ENCODE data around the gene RETN.
A peak's percentile ranks its signal among the peaks of the same experiment; 100 is the strongest.

The RETN gene

GRCh38 chr19:7638802-7639465 is 29.9 kb upstream of the RETN start:
- no peak for DNase-seq

DNA sequence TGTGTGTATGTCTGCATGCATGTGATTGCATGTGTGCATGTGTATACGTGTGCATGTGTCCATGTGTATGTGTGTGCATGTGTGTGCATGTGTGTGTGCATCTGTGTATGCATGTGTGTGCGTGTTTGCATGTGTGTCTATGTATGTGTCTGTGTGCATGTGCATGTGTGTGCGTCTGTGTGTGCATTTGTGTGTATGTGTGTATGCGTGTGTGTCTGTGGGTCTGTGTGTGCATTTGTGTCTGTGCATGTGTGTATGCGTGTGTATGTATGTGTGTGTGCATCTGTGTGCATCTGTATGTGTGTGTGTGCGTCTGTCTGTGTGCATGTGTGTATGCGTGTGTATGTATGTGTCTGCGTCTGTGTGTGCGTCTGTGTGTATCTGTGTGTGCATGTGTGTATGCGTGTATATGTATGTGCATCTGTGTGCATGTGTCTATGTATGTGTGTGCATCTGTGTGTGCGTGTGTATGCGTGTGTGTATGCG is 28.9 kb upstream of the RETN start:
- no peak for DNase-seq

GRCh38 chr19:7640803-7641202 is 28.0 kb upstream of the RETN start:
- DNase-seq, result no peak

- DNase-seq, result no peak
Measured at GRCh38 chr19:7641290-7642276, 27.3 kb upstream of the RETN start.

GRCh38 chr19:7642295-7643030 is 26.4 kb upstream of the RETN start:
- DNase-seq, result no peak

DNA sequence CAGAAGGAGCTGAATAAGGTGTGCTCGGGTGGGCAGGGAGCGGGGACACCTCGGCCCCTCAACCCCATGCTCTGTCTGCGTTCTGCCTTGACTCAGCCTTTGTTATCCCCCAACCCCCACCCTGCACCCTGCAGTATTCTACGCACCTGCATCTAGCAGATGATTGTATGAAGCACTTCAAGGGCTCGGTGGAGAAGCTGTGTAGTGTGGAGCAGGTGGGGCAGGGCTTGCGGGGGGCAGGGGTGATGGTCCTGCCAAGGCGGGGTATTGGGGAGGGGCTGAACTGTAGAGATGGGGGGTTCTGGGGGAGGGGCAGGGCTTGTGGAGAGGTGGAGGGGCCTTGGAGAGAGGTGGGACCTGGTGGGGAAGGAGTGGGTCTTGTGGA is 25.8 kb upstream of the RETN start:
- DNase-seq, result no peak

DNA sequence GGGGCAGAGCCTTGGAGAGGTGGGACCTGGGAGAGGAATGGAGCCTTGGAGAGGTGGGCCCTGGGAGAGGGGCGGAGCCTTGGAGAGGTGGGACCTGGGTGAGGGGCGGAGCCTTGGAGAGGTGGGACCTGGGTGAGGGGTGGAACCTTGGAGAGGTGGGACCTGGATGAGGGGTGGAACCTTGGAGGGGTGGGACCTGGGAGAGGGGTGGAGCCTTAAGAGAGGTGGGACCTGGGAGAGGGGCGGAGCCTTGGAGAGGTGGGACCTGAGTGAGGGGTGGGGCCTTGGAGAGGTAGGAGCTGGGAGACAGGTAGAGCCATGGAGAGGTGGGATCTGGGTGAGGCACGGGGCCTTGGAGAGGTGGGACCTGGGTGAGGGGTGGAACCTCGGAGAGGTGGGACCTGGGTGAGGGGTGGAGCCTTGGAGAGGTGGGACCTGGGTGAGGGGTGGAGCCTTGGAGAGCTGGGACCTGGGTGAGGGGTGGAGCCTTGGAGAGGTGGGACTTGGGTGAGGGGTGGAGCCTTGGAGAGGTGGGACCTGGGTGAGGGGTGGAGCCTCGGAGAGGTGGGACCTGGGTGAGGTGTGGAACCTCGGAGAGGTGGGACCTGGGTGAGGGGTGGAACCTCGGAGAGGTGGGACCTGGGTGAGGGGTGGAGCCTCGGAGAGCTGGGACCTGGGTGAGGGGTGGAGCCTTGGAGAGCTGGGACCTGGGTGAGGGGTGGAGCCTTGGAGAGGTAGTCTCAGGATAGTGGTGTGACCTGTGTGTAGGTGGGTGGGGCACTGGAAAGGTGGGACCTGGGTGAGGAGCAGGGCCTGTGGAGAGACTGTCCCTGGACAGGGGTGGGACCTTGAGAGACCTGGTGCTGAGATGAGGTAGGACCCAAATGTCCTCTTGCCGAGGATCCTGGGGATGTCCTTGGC is 25.0 kb upstream of the RETN start:
- DNase-seq, result peak; percentile 25 to 42

DNA sequence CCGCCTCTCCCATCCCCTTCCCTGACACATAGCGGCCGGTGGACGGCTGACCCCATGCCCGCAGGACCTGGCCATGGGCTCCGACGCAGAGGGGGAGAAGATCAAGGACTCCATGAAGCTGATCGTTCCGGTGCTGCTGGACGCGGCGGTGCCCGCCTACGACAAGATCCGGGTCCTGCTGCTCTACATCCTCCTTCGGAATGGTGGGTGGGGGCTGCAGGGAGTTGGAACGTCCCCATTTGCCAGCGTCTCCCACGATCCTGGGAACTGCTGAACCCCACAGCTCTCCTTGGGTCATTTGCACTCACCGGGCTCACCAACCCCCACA is 24.3 kb upstream of the RETN start:
- DNase-seq, result no peak

- no peak for DNase-seq
Measured at GRCh38 chr19:7645163-7645562, 23.7 kb upstream of the RETN start.

DNA sequence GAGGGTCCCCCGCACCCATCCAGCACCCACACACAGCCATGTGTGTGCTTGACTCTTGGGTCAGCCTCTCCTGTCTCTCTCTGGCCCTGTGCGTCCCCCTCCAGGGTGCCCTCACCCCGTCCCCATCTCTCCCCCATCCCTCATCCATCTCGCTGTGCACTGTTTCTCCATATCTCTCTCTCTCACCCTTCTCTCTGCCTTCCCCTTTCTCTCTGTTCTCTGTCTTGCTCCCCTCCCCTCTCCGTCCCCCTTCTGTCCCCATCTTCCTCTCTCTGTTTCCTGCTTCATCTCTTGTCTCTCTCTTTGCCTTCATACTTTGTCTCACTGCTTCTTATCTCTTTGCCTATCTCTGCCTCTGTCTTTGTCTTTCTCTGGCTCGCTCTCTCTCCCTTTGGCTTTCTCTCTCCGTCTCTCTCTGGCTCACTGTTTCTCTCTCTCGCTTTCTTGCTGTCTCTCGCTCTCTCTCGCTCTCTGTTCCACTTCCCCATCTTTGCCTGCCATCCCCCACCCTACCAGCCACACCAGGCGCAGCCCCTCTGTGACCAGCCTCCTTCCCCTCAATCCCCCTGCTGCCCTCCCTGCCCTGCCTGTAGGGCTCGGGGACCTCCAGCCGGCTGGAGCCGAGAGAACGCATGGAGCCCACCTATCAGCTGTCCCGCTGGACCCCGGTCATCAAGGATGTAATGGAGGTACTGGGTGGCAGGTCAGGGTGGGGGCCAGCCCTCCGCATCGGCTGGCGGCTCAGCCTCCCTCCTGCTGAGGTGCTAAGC is 23.0 kb upstream of the RETN start:
- no peak for DNase-seq

GRCh38 chr19:7646426-7646700 is 22.5 kb upstream of the RETN start:
- DNase-seq, result no peak

DNA sequence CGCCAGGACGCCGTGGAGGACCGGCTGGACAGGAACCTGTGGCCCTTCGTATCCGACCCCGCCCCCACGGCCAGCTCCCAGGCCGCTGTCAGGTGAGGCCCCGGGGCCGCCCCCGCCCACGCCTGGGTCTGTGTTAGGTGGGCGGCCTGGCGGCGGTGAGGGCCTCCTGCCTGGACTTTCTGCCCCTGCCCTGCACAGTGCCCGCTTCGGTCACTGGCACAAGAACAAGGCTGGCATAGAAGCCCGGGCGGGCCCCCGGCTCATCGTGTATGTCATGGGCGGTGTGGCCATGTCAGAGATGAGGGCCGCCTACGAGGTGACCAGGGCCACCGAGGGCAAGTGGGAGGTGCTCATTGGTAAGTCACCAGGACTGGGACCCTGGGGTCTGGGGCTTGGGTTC is 21.7 kb upstream of the RETN start:
- no peak for DNase-seq

- DNase-seq, result no peak
Measured at GRCh38 chr19:7648265-7649014, 20.4 kb upstream of the RETN start.

- DNase-seq, result no peak
Measured at GRCh38 chr19:7650148-7650547, 18.7 kb upstream of the RETN start.

- peak; percentile 86 to 89 for DNase-seq
Measured at GRCh38 chr19:7652061-7652641, 16.7 kb upstream of the RETN start.

DNA sequence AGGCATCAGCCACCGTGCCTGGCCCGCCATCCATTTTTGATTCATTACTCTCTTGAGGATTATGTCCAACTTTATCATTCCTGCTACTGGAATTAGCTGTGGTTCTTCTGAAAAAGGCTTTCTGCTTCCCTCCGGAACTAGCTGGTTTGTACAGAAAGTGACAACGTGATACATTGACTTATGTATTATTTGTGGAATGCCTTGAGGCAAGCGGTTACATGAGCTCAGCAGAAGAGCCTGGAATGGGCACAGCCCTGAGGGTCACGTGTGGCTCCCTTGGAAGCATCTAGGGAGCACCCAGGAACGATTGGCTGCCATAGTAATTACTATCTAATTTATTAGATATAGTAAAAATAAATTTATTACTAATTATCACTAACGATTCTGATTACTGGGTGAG is 14.4 kb upstream of the RETN start:
- DNase-seq, result no peak

GRCh38 chr19:7655581-7655980 is 13.3 kb upstream of the RETN start:
- DNase-seq, result peak in 1 of 2 donors; percentile 55

DNA sequence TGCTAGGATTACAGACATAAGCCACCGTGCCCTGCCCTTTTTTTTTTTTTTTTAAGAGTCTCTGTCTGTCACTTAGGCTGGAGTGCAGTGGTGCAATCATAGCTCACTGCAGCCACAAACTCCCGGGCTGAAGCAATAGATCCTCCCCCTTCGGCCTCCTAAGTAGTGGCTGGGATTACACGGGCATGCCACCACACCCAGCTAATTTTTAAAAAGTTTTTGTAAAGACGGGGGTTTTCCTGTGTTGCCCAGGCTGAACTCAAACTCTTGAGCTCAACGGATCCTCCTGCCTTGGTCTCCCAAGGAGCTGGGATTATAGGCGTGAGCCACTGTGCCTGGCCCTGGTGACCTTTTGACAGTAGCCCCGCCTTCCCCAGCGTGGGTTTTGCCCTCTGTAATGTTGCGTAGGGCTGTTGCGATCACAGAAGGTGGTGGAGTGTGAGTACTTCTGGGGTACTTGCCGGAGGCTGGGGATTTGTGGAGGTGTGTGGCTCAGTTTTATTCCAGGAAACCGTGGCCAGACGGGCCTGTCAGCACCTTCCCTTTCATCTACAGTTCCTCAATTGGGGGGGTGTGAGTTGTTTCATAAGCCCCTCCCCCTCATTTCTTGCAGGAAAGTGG is 11.6 kb upstream of the RETN start:
- peak; percentile 37 to 71 for DNase-seq

GRCh38 chr19:7658219-7658686 is 10.6 kb upstream of the RETN start:
- DNase-seq, result peak; percentile 71 to 78
